Islet precursor cell (in vitro differentiated cells): Measurements from ENCODE around the gene SNTB2.
"Not testable (repeated sequence)": the region's sequence is repeated elsewhere in the genome, so short reads cannot be mapped to it uniquely, and the experiment has no call there.

Experiments used
- DNase-seq: peaks from one replicate; pipeline ENCODE4 v3.0.0-alpha.2; 2018

The SNTB2 gene

DNA sequence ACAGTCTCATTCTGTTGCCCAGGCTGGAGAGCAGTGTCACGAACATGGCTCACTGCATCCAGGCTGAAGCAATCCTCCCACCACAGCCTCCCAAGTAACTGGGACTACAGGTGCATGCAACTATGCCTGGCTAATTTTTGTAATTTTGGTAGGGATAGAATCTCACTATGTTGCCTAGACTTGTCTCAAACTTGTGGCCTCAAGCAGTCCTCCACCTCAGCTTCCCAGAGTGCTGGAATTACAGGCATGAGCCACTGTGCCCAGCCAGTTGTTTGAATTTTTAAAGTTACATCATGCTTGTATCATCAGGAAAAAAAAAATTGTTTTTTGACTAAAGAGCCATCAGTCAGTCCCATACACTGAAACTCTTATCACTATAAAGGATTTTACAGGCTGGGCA is 107.1 kb downstream of the SNTB2 start:
- no peak for DNase-seq

- not testable (repeated sequence) for DNase-seq
Observed at GRCh38 chr16:69296771-69297170, 109.8 kb downstream of the SNTB2 start.

DNA sequence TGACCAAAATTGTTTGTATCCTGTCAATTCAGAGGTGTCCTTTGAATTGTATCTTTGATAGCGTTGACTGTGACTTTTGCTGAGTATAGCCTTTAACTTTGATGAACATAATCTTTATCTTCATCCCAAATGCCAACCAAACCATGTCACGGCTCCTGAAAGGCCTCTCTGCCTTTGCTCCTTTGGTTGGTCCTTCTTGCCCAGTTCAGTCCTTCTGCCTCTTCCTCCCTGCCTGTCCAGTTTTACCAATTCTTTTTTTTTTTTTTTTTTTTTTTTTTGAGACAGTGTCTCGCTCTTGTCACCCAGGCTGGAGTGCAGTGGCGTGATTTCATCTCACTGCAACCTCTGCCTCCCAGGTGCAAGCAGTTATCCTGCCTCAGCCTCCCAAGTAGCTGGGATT is 111.3 kb downstream of the SNTB2 start:
- no peak for DNase-seq

GRCh38 chr16:69301187-69301586 is 114.2 kb downstream of the SNTB2 start:
- DNase-seq: no peak

DNA sequence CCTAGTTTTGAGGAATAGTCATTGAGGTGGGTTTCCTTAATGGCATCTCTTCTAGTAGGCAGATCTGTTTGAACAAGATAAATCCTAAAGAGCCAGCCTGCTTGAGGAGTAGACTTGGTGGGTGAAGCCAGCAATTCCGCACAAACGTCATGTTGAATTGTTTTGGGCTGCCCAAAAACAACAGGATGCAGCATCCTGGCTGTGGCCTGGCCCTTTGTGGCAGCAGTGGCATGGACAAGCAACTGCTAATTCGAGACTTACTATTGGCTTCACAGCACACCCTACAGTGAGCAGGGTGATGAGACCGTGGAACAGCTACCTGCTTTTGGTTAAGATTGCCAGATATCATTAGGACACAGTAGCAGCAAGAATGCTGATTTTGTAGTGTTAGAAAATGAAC is 114.9 kb downstream of the SNTB2 start:
- peak; percentile 12 for DNase-seq

GRCh38 chr16:69302301-69302700 is 115.3 kb downstream of the SNTB2 start:
- peak; percentile 16 for DNase-seq

GRCh38 chr16:69306031-69306430 is 119.1 kb downstream of the SNTB2 start:
- DNase-seq: no peak

DNA sequence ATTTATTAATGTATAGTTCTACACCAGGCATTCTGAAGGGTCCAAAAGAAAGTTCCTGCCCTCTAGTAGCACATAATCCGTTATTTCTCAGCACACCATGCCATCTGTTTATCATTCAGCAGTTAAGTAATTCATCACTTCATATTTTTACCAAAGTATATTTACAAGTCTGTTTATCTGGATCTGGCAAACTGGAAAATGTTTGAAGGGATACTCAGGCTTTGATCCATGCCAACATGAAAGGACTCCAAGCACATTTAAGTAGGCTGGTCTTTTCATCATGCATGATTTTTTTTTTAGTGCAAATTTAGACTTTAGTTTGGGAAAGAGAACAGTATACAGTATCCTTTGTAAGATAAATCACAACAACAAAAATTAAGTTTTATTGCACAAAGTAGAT is 120.1 kb downstream of the SNTB2 start:
- DNase-seq: no peak

DNA sequence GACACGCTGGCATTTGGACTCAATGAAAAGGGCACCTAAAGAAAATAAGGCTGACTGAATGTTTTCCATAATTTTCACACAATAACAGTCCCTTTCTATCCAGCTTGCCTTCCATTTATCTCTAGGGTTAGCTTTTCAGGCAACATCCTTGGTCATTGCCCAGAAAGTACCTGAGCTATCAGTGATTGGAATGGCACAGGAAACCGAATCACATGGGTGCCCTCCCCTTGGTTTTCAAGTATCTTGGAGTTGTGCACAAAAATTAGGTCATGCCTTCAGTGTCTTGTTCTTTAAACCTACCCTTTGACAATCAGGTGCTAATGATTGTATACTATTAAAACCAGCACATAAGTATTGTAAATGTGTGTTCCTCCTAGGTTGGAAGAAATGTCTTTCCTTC is 120.9 kb downstream of the SNTB2 start:
- DNase-seq: no peak

DNA sequence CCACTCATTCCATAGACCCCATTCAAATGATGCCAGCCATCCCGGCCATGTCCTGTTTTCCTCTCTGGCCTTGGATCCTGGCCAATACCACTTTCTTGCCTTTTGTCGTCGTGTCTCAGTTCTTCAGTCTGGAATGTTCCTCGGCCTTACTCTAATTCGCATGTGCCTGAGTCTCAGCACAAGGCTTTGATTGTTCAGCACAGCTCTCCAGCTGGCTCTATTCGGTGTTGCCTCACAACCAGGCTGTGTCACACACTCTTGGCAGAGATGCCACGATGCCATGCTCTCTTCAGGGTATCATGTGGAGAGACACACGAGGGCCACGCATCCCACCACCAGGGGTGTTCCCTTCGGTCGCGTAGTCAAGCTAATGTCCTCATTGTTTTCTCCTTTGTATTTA is 122.4 kb downstream of the SNTB2 start:
- DNase-seq: no peak

GRCh38 chr16:69310653-69311532 is 123.9 kb downstream of the SNTB2 start, which contains the start of gene VPS4A:
Gene VPS4A, plus strand, starts transcription at chr16:69311350. Its CDS starts 162 bp downstream, at chr16:69311512.
- DNase-seq: peak; percentile 98

- peak; percentile 81 for DNase-seq
Observed at GRCh38 chr16:69311533-69312387, 124.8 kb downstream of the SNTB2 start.

DNA sequence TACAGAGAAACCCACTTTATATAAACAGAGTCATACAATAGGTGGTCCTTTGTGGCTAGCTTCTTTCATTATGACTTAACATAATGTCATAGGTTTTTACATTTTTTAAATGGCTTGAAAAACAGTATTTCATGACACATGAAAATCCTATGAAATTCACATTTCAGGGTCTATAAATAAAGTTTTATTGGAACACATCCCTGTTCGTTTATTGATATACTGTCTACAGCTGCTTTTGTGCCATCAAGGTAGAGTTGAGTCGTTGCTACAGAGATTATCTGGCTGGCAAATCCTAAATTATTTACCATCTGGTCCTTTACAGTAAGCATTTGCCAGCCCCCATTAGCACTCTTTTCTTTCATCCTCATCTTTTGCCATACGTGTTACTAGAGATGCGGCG is 126.5 kb downstream of the SNTB2 start:
- DNase-seq: no peak

DNA sequence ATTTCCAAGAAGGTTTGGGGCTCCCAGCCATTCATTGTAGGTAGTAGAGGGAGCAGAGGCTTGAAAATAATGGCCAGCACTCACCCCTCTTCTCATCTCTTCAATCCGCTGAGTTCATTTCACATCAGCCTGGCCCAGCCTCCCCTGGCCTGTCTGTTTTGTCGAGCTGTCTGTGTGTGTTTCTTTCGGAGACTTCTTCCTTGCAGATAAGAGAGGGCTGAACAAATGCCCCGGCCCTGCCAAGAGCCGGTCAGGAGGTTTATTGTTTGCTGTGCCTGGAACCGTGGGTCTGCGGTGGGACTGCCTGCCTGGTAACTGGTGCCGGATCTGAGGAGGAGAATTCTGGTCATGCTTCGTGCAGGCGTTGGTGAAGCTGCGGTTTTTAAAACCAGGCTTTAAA is 127.6 kb downstream of the SNTB2 start:
- DNase-seq: no peak

- no peak for DNase-seq
Observed at GRCh38 chr16:69315486-69316311, 128.7 kb downstream of the SNTB2 start.

GRCh38 chr16:69316595-69317034 is 129.7 kb downstream of the SNTB2 start:
- no peak for DNase-seq

GRCh38 chr16:69318177-69318910 is 131.4 kb downstream of the SNTB2 start:
- DNase-seq: no peak

- DNase-seq: no peak
Observed at GRCh38 chr16:69318911-69319289, 131.9 kb downstream of the SNTB2 start.

GRCh38 chr16:69319381-69319780 is 132.4 kb downstream of the SNTB2 start:
- DNase-seq: no peak

- no peak for DNase-seq
Observed at GRCh38 chr16:69319826-69320739, 133.1 kb downstream of the SNTB2 start.

DNA sequence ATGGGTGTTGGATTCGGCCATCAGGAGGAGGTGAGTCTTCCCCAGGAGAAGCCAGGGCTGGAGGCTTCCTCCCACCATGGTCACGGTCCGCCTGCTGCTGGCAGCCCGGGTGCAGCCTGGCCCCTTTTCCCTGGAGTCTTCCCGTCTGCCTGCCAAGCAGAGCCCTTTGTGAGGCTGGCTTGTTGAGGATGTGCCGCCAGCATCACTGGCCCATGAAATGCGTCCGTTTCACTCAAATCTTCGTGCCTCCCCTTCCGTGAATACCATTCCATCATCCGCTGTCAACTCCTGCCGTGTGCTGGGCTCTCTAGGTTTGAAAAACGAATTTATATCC is 133.7 kb downstream of the SNTB2 start:
- DNase-seq: no peak
